NCI-H1092 (cell line): ENCODE results near the gene CD79A.

ENCODE experiments used
- DNase-seq: peaks from one replicate; lab custom pipeline; 2025; lab: John Stamatoyannopoulos, UW

Gene CD79A

GRCh38 chr19:41918653-41919244 lies 41.7 kb downstream of the CD79A start:
- DNase-seq, result no peak

DNA sequence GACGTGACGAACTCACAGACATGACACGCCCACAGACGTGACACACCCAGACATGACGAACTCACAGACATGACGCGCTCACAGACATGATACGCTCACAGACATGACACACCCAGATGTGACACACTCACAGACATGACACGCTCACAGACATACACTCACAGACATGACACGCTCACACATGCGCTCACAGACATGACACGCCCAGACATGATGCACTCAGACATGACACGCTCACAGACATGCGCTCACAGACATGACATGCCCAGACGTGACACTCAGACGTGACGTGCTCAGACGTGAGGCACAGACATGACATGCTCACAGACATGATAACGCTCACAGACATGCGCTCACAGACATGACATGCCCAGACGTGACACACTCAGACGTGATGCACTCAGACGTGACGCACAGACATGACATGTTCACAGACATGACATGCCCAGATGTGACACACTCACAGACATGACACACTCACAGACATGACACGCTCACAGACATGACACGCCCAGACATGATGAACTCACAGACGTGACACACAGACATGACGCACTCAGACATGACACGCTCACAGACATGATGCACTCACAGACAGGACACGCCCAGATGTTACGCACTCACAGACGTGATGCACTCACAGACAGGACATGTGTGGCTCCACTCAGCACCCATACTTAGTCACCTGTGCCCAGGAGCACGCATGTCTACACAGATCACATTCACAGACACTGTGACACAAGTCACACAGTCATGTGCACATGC lies 43.1 kb downstream of the CD79A start:
- no peak for DNase-seq

GRCh38 chr19:41920882-41921576 lies 44.0 kb downstream of the CD79A start:
- DNase-seq, result no peak

DNA sequence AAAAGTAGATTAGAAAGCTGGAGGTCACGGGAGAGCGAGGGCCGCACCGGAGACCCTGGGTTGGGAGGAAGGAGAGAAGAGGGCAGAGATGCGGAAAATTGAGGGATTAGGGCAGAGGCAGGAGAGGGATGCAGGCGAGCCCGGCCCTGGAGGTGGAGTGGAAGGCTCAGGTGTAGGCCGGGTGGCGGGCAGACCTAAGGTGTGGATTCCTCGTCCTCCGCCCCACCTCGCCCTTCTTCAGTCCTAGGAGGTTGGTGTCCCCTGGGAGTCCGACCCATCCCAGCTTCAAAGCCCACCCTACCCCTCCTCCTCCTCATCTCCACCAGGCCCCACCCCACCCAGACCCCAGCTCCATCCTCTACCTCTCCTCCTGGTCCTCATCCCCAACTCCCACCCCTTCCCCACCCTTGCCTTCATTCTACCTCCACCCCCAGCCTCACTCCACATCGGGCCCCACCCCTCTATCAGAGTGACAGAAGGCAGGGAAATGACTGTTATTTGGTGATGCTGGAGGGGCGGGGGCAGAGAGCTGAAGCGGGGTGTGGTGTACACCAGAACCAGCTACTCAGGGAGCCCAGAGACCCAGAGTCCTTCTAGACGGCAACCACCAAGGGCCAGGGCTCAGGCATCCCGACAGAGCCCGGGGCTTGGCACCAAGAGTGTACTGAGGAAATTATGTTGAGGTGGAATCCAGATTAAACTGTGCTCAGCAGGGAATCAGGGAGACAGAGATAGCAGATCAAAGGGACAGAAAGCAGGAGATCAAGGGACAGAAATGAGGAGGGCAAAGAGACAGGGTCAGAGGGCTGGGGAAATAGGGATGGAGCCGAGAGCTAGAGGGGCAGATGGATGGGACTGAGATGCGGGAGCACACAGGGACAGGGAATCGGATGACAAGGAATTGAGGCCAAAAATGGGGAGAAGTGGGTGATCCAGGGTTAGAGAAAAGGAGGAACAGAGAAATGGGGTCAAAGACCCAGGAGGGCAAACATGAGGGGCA lies 44.8 kb downstream of the CD79A start:
- no peak for DNase-seq

GRCh38 chr19:41922585-41922984 lies 45.5 kb downstream of the CD79A start:
- DNase-seq, result no peak

DNA sequence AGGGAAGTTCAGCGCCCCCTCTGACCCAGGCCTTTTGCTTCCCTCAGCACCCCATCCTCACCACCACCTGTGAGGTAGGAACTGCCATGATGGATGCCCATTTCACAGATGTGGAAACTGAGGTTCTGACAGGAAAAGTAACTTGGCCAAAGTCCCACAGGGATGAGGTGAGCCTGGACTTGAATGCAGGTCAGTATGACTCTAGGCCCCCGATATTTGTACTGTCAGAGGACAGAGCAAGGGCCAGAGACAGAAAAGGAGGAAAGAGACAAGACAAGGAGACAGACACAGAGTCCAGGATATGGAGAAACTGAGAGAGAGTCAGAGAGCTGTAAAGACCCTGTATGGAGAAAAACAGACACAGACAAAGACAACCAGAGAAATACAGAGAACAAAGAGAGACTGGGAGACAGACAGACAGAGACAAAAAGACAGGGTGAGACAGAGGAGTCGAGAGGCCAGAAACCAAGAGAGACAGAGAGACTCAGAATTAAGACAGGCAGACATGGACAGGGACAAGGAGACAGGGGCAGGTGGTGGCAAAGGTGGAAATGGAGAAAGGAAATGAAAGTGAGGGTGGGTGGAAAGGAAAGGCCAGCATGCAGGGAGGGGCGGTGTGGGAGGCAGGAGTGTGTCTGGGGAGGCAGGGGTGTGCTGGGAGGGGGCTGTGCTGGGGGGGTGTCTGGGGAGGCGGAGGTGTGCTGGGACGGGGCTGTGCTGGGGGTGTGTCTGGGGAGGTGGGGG lies 46.1 kb downstream of the CD79A start:
- DNase-seq, result no peak

DNA sequence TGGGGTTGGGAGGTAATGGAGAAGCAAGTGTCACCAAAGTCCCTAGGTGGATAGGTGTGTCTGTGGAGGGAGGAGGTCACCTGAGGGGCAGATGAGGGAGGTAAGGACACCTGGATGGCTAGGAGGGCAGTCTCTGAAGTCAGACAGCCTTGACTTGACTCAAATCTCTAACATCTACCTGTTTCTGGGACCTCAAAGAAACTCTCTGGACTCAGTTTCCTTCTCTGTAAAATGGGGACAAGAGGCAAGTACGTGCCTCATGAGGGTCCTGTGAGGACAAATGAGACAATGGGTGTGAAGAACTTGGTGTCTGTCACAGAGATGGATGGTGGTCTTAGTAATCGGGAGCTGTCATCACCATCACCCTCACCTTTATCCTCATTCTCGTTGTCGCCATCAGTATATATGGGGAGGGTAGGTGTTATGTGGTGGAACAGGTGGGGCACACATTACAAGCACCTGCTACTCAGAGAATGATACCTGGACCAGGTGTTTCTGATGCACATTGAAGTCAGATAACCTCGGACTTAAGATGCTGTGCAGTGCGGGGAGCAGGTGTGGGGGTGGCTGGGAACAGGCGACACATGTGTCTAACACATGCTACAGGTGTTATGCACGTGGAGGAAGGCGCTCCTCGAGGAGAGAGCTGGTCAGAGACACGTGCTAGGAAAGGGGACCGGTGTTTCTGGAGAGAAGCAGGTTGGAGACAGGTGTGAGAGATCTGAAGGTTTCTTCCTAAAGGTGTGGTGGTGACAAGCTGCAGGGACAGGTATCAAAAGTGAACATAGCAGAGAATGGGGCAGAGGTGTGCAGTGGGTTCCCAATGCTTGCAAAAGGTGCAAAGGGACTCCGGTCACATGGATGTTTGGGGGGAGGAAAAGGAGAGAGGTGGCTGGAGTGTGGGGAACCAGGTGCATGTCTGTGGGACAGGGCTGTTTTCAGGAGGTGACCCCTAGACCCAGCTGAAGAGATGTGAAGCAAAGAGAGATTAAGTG lies 47.4 kb downstream of the CD79A start:
- no peak for DNase-seq

DNA sequence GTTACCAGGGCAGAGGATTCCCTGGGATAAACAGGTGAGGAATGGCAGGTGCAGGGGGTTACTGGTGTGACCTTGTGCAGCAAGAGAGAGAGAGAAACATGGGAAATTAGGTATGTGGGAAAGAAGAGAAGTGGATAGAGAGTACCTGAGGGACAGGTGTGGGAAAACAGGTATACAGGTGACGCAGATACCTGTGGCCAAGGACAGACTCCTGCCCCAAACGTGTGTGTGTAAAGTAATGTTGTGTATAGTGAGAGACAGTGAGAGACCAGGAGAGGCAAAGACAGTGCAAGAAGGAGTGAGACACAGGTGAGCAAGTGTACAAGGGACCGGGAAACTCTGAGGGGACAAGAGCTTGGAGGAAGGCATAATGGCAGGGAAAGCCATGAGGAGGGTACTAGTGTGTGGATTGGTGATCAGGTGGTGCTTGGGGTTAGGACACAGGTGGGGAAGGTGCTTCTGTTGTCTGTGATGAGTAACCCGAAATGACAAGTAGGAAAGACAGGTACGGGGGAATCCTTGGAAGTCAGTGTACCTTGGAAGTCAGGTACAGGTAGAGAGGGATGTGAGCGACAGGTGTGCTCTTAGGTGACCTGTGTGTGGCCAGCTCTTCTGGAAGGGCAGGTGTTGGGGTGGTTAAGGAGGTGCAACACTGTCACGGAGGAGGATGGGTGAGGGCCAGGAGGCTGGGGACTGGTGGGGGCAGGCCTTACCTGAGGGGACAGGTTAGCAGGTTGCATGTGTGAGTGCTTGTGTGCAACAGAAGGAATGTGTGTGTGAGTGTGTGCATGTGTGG lies 48.3 kb downstream of the CD79A start:
- DNase-seq, result no peak

GRCh38 chr19:41926028-41926762 lies 49.1 kb downstream of the CD79A start:
- DNase-seq, result no peak

- DNase-seq, result no peak
Measured at GRCh38 chr19:41926763-41927496, 49.9 kb downstream of the CD79A start.

DNA sequence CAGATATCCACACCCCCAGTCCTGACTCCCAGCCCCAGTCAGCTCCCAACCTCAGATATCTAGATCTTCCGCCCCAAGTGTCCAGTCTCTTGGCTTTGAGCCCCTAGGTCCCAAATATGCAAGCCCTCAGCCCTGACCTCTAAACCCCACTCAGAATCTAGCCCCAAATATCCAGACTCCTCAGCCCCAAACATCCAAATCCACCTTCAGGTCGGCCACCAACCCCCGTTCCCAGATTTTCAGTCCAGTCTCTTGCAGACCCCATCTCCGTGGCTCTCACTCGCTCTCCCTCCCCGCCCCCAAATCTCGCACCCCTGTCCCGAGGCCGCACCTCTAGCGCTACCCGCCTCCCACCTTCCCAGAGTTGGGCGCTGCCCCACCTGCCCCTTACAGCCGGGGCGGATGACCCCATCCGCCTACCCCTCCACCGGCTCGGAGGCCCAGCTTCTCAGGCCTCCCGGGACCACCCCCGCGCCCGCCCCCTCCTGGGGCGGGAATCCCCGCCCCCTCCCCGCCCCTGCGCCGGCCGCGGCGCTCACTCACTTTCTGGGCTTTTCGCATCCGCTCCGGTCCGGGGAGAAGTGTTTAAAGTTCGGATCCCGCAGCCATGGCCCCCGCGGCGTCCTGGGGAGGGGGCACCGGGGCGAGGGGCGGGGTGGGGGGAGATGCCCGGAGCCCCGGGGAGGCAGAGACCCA lies 50.6 kb downstream of the CD79A start:
- DNase-seq, result no peak

DNA sequence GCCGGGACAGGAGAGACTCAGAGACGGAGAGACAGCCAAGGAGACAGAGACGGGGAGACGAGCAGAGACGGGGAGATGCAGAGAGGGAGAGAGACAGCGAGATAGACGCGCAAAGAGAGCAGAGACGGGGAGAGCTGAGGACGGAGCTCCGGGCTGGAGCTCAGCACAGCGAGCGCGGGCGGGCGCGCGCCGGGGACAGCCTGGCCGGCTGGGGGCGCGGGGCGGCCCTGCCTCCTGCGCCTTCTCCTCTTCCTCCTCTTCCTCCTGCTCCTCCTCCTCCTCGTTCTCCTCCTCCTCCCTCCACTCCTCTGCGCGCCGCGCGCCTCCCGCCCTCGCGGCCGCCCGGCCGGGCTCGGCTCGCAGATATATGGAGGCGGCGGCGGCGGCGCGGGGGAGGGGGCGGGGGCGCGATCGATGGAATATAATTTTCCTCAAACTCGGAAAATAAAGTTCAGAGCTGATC lies 51.2 kb downstream of the CD79A start, which contains the start of gene ERFL:
ERFL (minus strand) TSS at position 229 of the 463 bp plus-strand sequence. CDS start 15,530 bp downstream, outside the sequence.
- no peak for DNase-seq

- no peak for DNase-seq
Measured at GRCh38 chr19:41928754-41929535, 51.9 kb downstream of the CD79A start.

GRCh38 chr19:41929536-41930071 lies 52.5 kb downstream of the CD79A start:
- no peak for DNase-seq

DNA sequence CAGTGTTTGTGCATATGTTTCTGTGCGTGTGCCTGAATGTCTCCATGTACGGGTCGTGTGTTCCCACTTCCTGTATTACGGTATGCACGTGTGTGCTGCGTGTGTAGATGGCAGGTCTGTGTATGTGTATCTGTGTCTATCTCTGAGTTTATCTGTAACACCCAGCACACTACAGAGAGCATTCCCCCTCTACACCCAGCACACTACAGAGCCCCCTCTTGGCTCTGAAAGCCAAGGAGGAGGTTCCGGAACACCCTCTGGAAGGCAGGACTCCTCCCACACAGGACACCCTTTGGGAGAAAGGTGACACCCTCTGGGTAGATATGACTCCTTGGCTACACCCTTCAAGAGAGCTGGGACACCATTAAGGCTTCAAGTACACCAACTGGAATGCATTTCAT lies 53.2 kb downstream of the CD79A start:
- DNase-seq, result no peak
